Measurements from ENCODE around the gene CTDNEP1. TPM values are rescaled to one million over a fixed set of nuclear protein-coding genes. Genes with fewer than 3 reads are reported as not detected.
A peak's percentile ranks its signal among the peaks of the same experiment; 100 is the strongest.

CTDNEP1 gene
- total RNA-seq, 1 donor from 2014 or later: 103 TPM

Small RNAs within 50 kb of the gene (microRNA-seq; reads per million reads assigned to microRNA genes)
- gene MIR324: 9,440 reads per million, percentile 95 among the genes with 10 or more reads in this experiment

Other genes with a start within 250 kb of the CTDNEP1 start
- 245 and 259 TPM in 2 replicates for gene RNASEK, start 239.1 kb downstream of the CTDNEP1 start, total RNA-seq
- gene BCL6B, start 228.7 kb downstream of the CTDNEP1 start, total RNA-seq: not detected in 2 replicates
- 6.6 and 6.7 TPM in 2 replicates for gene SLC16A13, start 215.7 kb downstream of the CTDNEP1 start, total RNA-seq
- not detected in 2 replicates for gene SLC16A11, start 207.6 kb downstream of the CTDNEP1 start, total RNA-seq
- gene CLEC10A, start 171.5 kb downstream of the CTDNEP1 start, total RNA-seq: not detected in 2 replicates
- not detected in 2 replicates for gene ASGR2, start 136.9 kb downstream of the CTDNEP1 start, total RNA-seq
- gene ASGR1, start 72.4 kb downstream of the CTDNEP1 start, total RNA-seq: 3.6 and 5.0 TPM in 2 replicates
- 45.6 and 48.0 TPM in 2 replicates for gene DLG4, start 31.9 kb downstream of the CTDNEP1 start, total RNA-seq
- 354 and 399 TPM in 2 replicates for gene ACADVL, start 31.8 kb downstream of the CTDNEP1 start, total RNA-seq
- gene DVL2, start 17.2 kb downstream of the CTDNEP1 start, total RNA-seq: 30.2 and 34.4 TPM in 2 replicates
- 78.0 and 89.5 TPM in 2 replicates for gene PHF23, start 12.3 kb downstream of the CTDNEP1 start, total RNA-seq
- gene GABARAP, start 9.3 kb downstream of the CTDNEP1 start, total RNA-seq: 434 and 454 TPM in 2 replicates
- 24.9 and 25.4 TPM in 2 replicates for gene ELP5, start 481 bp upstream of the CTDNEP1 start, total RNA-seq
- 4.6 and 10.5 TPM in 2 replicates for gene CLDN7, start 10.7 kb upstream of the CTDNEP1 start, total RNA-seq
- gene SLC2A4, start 30.0 kb upstream of the CTDNEP1 start, total RNA-seq: 0.30 TPM in 1 of 2 replicates, not detected in the other
- 0.24 and 0.86 TPM in 2 replicates for gene YBX2, start 42.9 kb upstream of the CTDNEP1 start, total RNA-seq
- 841 and 915 TPM in 2 replicates for gene EIF5A, start 55.9 kb upstream of the CTDNEP1 start, total RNA-seq
- 41.7 and 49.8 TPM in 2 replicates for gene GPS2, start 63.6 kb upstream of the CTDNEP1 start, total RNA-seq
- 32.5 and 32.6 TPM in 2 replicates for gene NEURL4, start 77.6 kb upstream of the CTDNEP1 start, total RNA-seq
- 14.4 and 16.0 TPM in 2 replicates for gene ACAP1, start 84.8 kb upstream of the CTDNEP1 start, total RNA-seq
- 31.6 and 41.4 TPM in 2 replicates for gene KCTD11, start 100.4 kb upstream of the CTDNEP1 start, total RNA-seq
- 0.30 TPM in 1 of 2 replicates, not detected in the other for gene TMEM95, start 103.4 kb upstream of the CTDNEP1 start, total RNA-seq
- 0.36 and 1.6 TPM in 2 replicates for gene TNK1, start 129.4 kb upstream of the CTDNEP1 start, total RNA-seq
- 65.7 and 67.6 TPM in 2 replicates for gene PLSCR3, start 142.8 kb upstream of the CTDNEP1 start, total RNA-seq
- gene TMEM256, start 152.4 kb upstream of the CTDNEP1 start, total RNA-seq: 45.7 and 52.9 TPM in 2 replicates
- gene NLGN2, start 156.1 kb upstream of the CTDNEP1 start, total RNA-seq: 77.3 and 80.7 TPM in 2 replicates
- gene SPEM1, start 168.6 kb upstream of the CTDNEP1 start, total RNA-seq: 0.23 TPM in 1 of 2 replicates, not detected in the other
- gene SPEM2, start 173.9 kb upstream of the CTDNEP1 start, total RNA-seq: 0.14 and 0.17 TPM in 2 replicates
- gene SPEM3, start 177.1 kb upstream of the CTDNEP1 start, total RNA-seq: 0.07 TPM in 1 of 2 replicates, not detected in the other
- gene TMEM102, start 183.7 kb upstream of the CTDNEP1 start, total RNA-seq: 10.7 and 11.8 TPM in 2 replicates
- gene FGF11, start 187.8 kb upstream of the CTDNEP1 start, total RNA-seq: 22.4 and 30.7 TPM in 2 replicates
- gene CHRNB1, start 193.3 kb upstream of the CTDNEP1 start, total RNA-seq: 9.7 and 11.7 TPM in 2 replicates
- 31.0 and 31.2 TPM in 2 replicates for gene ZBTB4, start 227.9 kb upstream of the CTDNEP1 start, total RNA-seq
- not detected in 2 replicates for gene SLC35G6, start 229.7 kb upstream of the CTDNEP1 start, total RNA-seq
- gene POLR2A, start 232.6 kb upstream of the CTDNEP1 start, total RNA-seq: 143 and 151 TPM in 2 replicates

Measured in astrocyte (in vitro differentiated cells and primary cell).